Karpas-422 (cell line): Measurements from ENCODE around the gene PLXNC1. TPM values are rescaled to one million over a fixed set of nuclear protein-coding genes. Genes with fewer than 3 reads are reported as not detected.

ENCODE experiments used
- DNase-seq: peaks from one replicate; pipeline ENCODE4 v3.0.0-alpha.2; 2015
- H2AFZ ChIP-seq: fragments of 200-600 bp; sonication (generic); 2 replicates; pipeline ENCODE4 v1.6.1; 2014; ENCODE audit warnings: antibody characterized with exemption, low read length, mixed read lengths
- H3K27ac ChIP-seq: fragments of 200-600 bp; sonication (generic); 2 replicates; pipeline ENCODE4 v1.5.1; 2014; ENCODE audit warnings: mild to moderate bottlenecking, low read length, moderate library complexity
- H3K27me3 ChIP-seq: fragments of 200-600 bp; sonication (generic); 2 replicates; pipeline ENCODE4 v1.6.1; 2014; ENCODE audit warnings: low read length, mixed read lengths
- H3K36me3 ChIP-seq: fragments of 200-600 bp; sonication (generic); 2 replicates; pipeline ENCODE4 v1.6.1; 2014; ENCODE audit warnings: low read length, mixed read lengths; ENCODE audit not compliant: insufficient read depth
- H3K4me1 ChIP-seq: fragments of 200-600 bp; sonication (generic); 2 replicates; pipeline ENCODE4 v1.6.1; 2014; ENCODE audit warnings: mild to moderate bottlenecking, low read length, mixed read lengths
- H3K4me2 ChIP-seq: fragments of 200-600 bp; sonication (generic); 2 replicates; pipeline ENCODE4 v1.6.1; 2014; ENCODE audit warnings: low read length, low read depth, mild to moderate bottlenecking; ENCODE audit not compliant: poor library complexity, severe bottlenecking
- H3K4me3 ChIP-seq: fragments of 200-600 bp; sonication (generic); 2 replicates; pipeline ENCODE4 v1.5.1; 2014; ENCODE audit warnings: mild to moderate bottlenecking, antibody characterized with exemption, low read length, mixed read lengths
- H3K79me2 ChIP-seq: fragments of 200-600 bp; sonication (generic); 2 replicates; pipeline ENCODE4 v1.6.1; 2014; ENCODE audit warnings: mild to moderate bottlenecking, low read length, mixed read lengths
- H3K9ac ChIP-seq: fragments of 200-600 bp; sonication (generic); 2 replicates; pipeline ENCODE4 v1.6.0; 2014; ENCODE audit warnings: low read length
- H3K9me2 ChIP-seq: fragments of 200-600 bp; sonication (generic), shearing (Covaris generic); replicated peaks from 2 replicates; pipeline ENCODE4 v1.6.0; 2014; ENCODE audit warnings: mild to moderate bottlenecking, low read length, moderate library complexity; ENCODE audit not compliant: insufficient read depth
- H3K9me3 ChIP-seq: fragments of 300-700, 200-600 bp; sonication (generic); 2 replicates; pipeline ENCODE4 v1.6.1; 2014; ENCODE audit warnings: low read length, mixed read lengths
- H4K20me1 ChIP-seq: fragments of 200-600 bp; sonication (generic); 2 replicates; pipeline ENCODE4 v1.6.1; 2014; ENCODE audit warnings: mild to moderate bottlenecking, antibody characterized with exemption, low read length, low read depth; ENCODE audit not compliant: insufficient read depth
- total RNA-seq: library from RNA; depleted of rRNA; stranded (reverse); fragments of >200 nt; shearing (Covaris generic); gene quantifications from 2 replicates; pipeline ENCODE4 v1.2.3, GENCODE V29; 2014; ENCODE audit warnings: low replicate concordance

Gene PLXNC1
- total RNA-seq, 1 experiment from 2014 or later = 11.9 TPM

DNA sequence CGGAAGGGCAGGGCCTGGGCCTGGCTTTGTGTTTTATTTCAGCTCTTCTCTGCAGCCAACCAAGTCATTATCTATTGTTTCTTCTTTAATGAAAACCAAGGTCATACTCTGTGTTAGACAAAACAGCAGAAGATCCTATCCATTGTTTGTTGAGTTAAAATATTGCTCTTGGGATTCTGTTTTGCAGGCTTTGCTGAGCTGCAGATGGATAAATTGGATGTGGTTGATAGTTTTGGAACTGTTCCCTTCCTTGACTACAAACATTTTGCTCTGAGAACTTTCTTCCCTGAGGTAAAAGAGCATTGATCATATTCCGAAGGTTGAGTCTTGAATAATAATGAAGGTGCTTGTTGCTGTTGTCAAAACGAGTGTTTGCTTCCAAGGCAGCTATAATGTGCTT is 106.6 kb downstream of the PLXNC1 start:
- Histone ChIP-seq H3K9me2 (no peaks in the 10 kb centered on the region), H3K4me1 (peaks cover 12% of the 10 kb centered on the region), H4K20me1 (no peaks in the 10 kb centered on the region), H3K4me2 (no peak overlapping the region), H3K79me2 (no peaks in the 10 kb centered on the region), H3K9ac (no peak overlapping the region), H2AFZ (no peak overlapping the region), H3K9me3 (no peaks in the 10 kb centered on the region), H3K27ac (no peak overlapping the region), H3K36me3 (no peaks in the 10 kb centered on the region), H3K27me3 (no peaks in the 10 kb centered on the region), H3K4me3 (no peak overlapping the region)
- DNase-seq = no peak

GRCh38 chr12:94255428-94255827 is 107.1 kb downstream of the PLXNC1 start:
- no peaks in the 10 kb centered on the region for H3K27me3 ChIP-seq
- H2AFZ ChIP-seq = no peak overlapping the region
- H3K27ac ChIP-seq = no peak overlapping the region
- H4K20me1 ChIP-seq = no peaks in the 10 kb centered on the region
- no peaks in the 10 kb centered on the region for H3K79me2 ChIP-seq
- peaks cover 12% of the 10 kb centered on the region for H3K4me1 ChIP-seq
- no peaks in the 10 kb centered on the region for H3K9me2 ChIP-seq
- no peak overlapping the region for H3K4me2 ChIP-seq
- H3K9me3 ChIP-seq = no peaks in the 10 kb centered on the region
- DNase-seq = no peak
- H3K9ac ChIP-seq = no peak overlapping the region
- no peak overlapping the region for H3K4me3 ChIP-seq
- no peaks in the 10 kb centered on the region for H3K36me3 ChIP-seq

DNA sequence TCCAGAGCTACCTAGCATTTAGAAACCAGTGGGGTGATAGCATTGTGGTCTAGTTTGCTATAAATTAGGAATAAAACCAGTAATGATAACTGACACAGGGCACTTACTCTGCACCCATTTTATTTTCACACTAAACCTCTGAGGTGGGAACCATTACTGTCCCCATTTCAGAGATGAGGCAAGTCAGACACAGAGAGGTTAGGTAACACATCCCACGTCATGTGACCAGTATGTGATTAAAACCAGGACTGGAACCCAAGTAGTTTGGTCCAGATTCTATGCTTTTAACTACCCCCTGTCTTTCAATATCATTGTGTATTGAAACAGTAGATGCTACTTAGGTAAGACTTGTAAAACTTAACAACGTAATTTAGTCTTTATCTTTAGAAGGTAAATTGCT is 110.2 kb downstream of the PLXNC1 start:
- Histone ChIP-seq H3K4me3 (no peak overlapping the region), H3K9me2 (no peaks in the 10 kb centered on the region), H3K4me2 (no peak overlapping the region), H3K27ac (no peak overlapping the region), H3K4me1 (peaks cover 32% of the 10 kb centered on the region), H3K9me3 (no peaks in the 10 kb centered on the region), H3K9ac (no peak overlapping the region), H3K79me2 (no peaks in the 10 kb centered on the region), H4K20me1 (no peaks in the 10 kb centered on the region), H3K27me3 (no peaks in the 10 kb centered on the region), H3K36me3 (no peaks in the 10 kb centered on the region), H2AFZ (0 out of 2 replicates have a peak overlapping the region, but pooled peaks have one; percentile 96)
- no peak for DNase-seq

GRCh38 chr12:94260017-94260416 is 111.6 kb downstream of the PLXNC1 start:
- no peak for DNase-seq
- Histone ChIP-seq H3K9me3 (no peaks in the 10 kb centered on the region), H3K27ac (no peak overlapping the region), H3K27me3 (no peaks in the 10 kb centered on the region), H3K4me2 (no peak overlapping the region), H3K9ac (no peak overlapping the region), H3K4me1 (peaks cover 32% of the 10 kb centered on the region), H3K9me2 (no peaks in the 10 kb centered on the region), H3K4me3 (no peak overlapping the region), H3K79me2 (no peaks in the 10 kb centered on the region), H3K36me3 (no peaks in the 10 kb centered on the region), H2AFZ (no peak overlapping the region), H4K20me1 (no peaks in the 10 kb centered on the region)

DNA sequence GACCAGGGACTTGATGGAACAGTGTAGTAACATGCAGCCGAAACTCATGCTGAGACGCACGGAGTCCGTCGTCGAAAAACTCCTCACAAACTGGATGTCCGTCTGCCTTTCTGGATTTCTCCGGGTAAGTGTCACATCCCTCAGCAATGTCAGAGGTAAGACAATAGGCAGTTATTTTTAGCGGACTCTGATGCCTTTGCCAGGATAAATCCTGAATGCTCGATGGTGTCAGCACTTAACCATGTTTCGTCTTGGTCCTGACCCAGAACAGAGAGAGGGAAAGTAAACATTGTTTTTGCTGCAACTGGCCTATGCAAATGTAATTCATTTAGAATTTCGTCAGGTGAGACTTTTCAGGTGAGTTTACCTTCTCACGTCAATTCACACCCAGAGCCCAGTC is 112.3 kb downstream of the PLXNC1 start:
- Histone ChIP-seq H3K4me3 (no peak overlapping the region), H4K20me1 (no peaks in the 10 kb centered on the region), H3K9me3 (no peaks in the 10 kb centered on the region), H2AFZ (no peak overlapping the region), H3K27me3 (no peaks in the 10 kb centered on the region), H3K4me1 (peaks cover 32% of the 10 kb centered on the region), H3K79me2 (no peaks in the 10 kb centered on the region), H3K9ac (no peak overlapping the region), H3K27ac (no peak overlapping the region), H3K9me2 (no peaks in the 10 kb centered on the region), H3K36me3 (no peaks in the 10 kb centered on the region), H3K4me2 (no peak overlapping the region)
- DNase-seq = no peak

GRCh38 chr12:94261119-94261518 is 112.7 kb downstream of the PLXNC1 start:
- DNase-seq = no peak
- no peaks in the 10 kb centered on the region for H3K27me3 ChIP-seq
- no peak overlapping the region for H2AFZ ChIP-seq
- H3K9me3 ChIP-seq = no peaks in the 10 kb centered on the region
- H3K79me2 ChIP-seq = no peaks in the 10 kb centered on the region
- no peaks in the 10 kb centered on the region for H3K36me3 ChIP-seq
- H3K4me2 ChIP-seq = no peak overlapping the region
- no peak overlapping the region for H3K4me3 ChIP-seq
- H4K20me1 ChIP-seq = no peaks in the 10 kb centered on the region
- no peak overlapping the region for H3K27ac ChIP-seq
- peaks cover 32% of the 10 kb centered on the region for H3K4me1 ChIP-seq
- H3K9ac ChIP-seq = no peak overlapping the region
- no peaks in the 10 kb centered on the region for H3K9me2 ChIP-seq

GRCh38 chr12:94261786-94262185 is 113.4 kb downstream of the PLXNC1 start:
- H2AFZ ChIP-seq = peak overlapping the region; percentile 95
- no peak overlapping the region for H3K27ac ChIP-seq
- no peaks in the 10 kb centered on the region for H3K9me3 ChIP-seq
- H3K9ac ChIP-seq = peak overlapping the region; percentile 76
- H3K4me2 ChIP-seq = peak overlapping the region; percentile 84
- no peaks in the 10 kb centered on the region for H3K9me2 ChIP-seq
- H3K27me3 ChIP-seq = no peaks in the 10 kb centered on the region
- H3K36me3 ChIP-seq = no peaks in the 10 kb centered on the region
- H3K4me3 ChIP-seq = peak overlapping the region; percentile 78
- no peak for DNase-seq
- H3K4me1 ChIP-seq = peaks cover 37% of the 10 kb centered on the region
- no peaks in the 10 kb centered on the region for H4K20me1 ChIP-seq
- H3K79me2 ChIP-seq = no peaks in the 10 kb centered on the region

DNA sequence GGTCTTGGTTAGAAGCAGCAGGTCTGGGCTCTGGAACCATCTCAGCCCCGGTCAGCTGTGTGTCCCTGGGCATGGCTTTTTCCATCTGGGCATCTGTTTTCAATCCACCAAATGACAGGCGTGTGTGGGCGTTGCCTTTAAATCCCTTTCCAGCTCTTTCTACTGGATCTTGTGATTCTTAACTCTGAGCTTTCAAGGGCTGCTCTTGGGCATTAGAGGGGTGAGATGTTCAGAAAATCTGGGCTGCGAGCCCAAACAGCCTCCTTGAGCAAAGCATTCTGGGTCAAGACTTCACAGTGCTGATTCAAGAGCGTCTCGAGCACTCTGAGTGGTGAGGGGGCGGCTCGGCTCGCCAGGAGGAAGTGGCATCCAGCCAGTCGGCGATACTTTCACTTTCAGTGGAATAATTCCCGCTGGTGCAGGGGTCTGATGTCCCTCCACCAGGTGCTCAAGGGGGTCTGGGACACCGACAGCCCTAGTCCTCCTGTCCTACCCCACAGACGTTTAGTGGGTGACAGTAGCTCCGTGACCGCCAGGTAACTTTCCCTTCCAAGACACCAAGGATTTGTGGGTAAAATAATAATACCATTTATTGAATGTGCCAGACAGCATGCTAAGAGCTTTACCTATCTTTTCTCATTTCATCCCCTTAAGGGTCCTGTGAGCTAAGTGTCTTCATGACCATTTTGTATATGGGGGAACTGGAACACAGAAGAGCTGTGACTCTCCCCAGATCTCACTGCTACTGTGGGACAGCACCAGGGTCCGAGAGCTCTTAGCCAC is 114.0 kb downstream of the PLXNC1 start:
- peak overlapping the region; percentile 84 for H3K4me2 ChIP-seq
- H3K27ac ChIP-seq = peak overlapping the region; percentile 38; the same call in 1 of the 2 replicates
- no peaks in the 10 kb centered on the region for H4K20me1 ChIP-seq

More for the DNA sequence above, 114.0 kb downstream of the PLXNC1 start:
- no peaks in the 10 kb centered on the region for H3K27me3 ChIP-seq
- peak; percentile 93 for DNase-seq
- peak overlapping the region; percentile 95 for H2AFZ ChIP-seq
- H3K79me2 ChIP-seq = no peaks in the 10 kb centered on the region
- H3K4me3 ChIP-seq = peak overlapping the region; percentile 78
- H3K9me2 ChIP-seq = no peaks in the 10 kb centered on the region
- no peaks in the 10 kb centered on the region for H3K9me3 ChIP-seq
- peak overlapping the region; percentile 76 for H3K9ac ChIP-seq
- H3K36me3 ChIP-seq = no peaks in the 10 kb centered on the region
- H3K4me1 ChIP-seq = peaks cover 39% of the 10 kb centered on the region
